HG03060 (cell line): ENCODE results near the gene ZFP57.
A peak's percentile ranks its signal among the peaks of the same experiment; 100 is the strongest.

ENCODE experiments used
- ATAC-seq: cut with Tn5 transposase; IDR thresholded peaks from one replicate; pipeline ENCODE4 v1.9.1; 2021; ENCODE audit warnings: low read depth, moderate number of reproducible peaks; ENCODE audit not compliant: unreplicated experiment

The ZFP57 gene

DNA sequence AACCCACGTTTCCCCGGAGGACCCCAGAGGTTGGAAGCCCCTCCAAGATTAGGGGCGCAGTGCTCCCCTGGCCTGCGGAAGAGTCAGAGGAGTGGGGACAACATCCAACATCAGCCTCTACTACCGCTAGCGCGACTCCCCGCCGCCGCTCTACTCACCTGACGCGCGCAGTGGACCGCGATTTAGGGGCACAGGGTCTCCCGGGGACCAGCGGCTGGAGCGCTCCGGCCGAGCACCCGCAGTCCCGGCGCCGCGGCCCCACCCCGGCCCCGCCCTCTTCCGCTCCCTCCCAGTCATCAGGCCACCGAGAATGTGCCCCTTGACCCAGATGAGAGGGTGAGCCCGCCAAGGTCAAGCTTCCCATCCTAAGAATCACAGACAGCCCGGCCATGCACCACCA lies at the start of gene ZFP57:
TSS of gene ZFP57 (minus strand) at position 249 of the 400 bp plus-strand sequence. CDS start 4,149 bp downstream, outside the sequence.
- no peak for ATAC-seq

DNA sequence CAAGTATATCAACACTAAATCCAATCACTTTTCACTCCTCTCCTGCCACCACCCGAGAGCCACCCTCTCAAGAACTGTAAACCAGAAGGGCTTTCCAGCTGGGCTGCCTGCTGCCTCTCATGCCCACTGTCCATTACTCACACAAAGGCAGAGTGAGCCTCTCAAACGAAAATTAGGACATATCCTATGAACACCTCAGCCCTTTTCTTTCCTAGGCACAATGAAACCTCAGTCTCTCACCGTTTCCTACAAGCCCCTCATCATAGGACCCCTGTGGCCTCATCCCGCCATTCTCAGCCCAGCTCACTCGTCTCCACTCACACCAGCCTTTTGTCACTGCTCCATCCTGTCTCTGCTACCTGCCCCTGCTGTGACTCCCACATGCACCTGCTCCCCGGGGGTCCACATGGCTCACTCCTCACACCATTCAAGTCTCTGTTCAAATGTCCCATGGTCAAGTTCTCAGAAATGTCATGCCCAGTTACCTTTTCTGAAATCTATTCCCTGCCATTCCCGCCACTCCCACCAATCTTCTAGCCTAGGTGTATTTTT lies 49.7 kb upstream of the ZFP57 start:
- no peak for ATAC-seq

DNA sequence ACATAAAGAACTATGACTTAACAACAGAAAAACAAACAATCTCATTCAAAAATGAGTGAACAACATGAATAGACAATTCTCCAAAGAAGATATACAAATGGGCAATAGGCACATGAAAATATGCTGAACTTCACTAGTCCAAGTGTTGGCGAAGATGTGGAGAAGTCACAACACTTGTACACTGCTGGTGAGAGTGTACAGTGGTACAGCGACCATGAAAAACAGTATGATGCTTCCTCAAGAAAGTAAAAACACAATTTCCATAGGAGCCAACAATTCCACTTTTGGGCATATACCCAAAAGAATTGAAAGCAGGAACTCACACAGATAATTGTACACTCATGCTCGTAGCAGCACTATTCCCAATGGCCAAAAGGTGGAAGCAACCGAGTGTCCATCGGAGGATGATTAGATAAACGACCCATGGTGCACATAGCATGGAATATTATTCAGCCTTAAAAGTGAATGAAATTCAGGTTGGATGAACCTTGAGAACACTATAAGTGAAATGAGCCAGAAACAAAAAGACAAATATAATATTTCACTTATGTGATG lies 48.9 kb upstream of the ZFP57 start:
- no peak for ATAC-seq

DNA sequence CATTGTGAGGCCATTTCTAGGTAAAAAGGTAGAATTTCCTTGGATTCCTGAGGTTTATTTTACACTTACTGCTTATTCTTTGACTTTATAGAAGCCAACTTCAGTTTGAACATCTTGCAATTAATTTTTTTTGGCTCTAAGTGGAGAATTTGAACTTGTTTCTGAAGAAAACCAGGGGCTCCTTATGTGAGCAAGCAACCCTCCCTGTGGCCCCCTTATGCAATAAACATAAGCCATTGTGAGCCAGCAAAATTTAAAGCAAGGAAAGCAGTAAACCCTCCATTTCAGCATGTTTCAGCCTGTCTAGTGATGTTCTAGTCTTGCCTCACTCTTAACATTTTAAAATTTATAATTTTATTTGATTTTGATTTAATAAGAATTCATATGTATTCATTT lies 47.9 kb upstream of the ZFP57 start:
- ATAC-seq: no peak

DNA sequence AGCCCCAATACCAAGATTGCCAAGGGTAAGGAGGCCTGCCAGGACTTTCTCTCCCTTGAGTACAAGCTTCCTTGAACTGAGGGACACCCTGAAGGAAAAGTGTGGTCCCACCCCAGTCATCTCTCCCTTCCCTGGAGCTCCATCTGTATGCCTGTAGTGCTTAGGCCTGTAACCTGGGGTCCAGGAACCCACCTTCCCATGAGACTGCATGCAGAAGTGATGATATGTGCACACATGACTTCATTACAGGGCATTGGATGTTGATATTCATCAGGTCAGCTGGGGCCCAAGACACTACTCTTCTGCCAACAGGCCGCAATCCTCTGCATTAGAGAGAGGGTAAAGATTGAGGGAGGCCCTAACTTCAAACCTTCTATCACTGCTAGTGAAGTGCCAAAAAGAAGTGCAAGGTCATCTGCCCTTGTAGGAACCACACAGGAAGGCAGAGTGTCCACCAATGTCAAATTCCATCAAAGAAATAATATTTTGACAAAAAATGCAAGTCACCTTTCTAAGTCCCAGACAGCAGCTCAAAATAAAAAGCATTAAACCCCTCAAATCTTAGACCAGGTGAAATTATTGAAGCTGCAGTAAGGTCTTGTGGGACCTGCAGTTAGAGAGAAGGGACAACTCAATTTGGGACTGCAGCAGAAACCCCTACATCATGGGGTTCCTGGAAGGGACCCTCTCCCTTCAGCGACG lies 47.4 kb upstream of the ZFP57 start:
- no peak for ATAC-seq

DNA sequence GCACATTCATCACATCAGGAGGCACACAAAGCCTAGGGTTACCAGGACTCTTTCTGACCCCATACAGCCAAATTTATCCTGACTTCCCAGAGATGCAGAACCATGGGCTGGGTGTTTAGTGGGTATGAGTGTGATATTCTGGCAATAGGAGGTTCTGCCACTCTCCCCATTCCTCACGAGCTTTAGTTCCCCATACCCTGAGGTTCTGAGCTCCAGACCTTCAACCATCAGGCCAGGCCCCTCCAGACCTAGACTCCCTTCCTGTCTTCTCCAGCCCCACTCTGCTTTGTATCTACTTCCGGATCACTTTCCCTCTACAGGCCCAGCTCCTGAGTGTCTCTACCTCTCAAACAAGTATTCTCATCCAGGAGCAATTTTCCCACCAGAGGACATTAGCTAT lies 46.7 kb upstream of the ZFP57 start:
- no peak for ATAC-seq

DNA sequence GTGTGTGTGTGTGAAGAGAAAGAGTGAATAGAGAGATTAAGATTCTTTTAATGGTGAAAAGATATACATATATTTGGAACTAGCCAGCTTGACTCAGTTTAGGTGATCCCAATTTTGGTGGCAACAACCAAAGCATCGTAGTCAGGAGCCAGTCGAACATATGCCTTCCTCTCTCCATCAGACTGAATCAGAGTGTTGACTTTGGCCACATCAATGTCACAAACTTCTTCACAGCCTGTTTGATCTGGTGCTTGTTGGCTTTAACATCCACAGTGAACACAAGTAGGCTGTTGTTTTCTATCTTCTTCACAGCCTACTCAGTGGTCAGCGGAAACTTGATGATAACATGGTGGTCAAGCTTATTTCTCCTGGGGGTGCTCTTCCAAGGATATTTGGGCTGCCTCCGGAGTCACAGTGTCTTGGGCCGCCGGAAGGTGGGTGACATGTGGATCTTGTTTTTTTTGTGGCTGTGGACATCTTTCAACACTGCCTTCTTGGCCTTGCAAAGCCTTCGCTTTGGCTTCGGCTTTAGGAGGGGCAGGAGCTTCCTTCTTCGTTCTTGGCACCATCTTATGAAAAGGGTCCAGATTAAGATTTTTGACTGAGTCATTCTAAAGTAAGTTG lies 45.7 kb upstream of the ZFP57 start:
- ATAC-seq: no peak

DNA sequence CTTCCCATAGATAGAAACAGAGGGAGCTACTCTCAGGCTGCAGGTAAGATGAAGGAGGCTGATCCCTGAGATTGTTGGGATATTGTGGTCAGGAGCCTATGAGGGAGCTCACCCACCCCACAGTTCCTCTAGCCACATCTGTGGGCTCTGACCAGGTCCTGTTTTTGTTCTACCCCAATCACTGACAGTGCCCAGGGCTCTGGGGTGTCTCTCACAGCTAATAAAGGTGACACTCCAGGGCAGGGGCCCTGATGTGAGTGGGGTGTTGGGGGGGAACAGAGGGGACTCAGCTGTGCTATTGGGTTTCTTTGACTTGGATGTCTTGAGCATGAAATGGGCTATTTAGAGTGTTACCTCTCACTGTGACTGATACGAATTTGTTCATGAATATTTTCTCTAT lies 45.0 kb upstream of the ZFP57 start:
- no peak for ATAC-seq

DNA sequence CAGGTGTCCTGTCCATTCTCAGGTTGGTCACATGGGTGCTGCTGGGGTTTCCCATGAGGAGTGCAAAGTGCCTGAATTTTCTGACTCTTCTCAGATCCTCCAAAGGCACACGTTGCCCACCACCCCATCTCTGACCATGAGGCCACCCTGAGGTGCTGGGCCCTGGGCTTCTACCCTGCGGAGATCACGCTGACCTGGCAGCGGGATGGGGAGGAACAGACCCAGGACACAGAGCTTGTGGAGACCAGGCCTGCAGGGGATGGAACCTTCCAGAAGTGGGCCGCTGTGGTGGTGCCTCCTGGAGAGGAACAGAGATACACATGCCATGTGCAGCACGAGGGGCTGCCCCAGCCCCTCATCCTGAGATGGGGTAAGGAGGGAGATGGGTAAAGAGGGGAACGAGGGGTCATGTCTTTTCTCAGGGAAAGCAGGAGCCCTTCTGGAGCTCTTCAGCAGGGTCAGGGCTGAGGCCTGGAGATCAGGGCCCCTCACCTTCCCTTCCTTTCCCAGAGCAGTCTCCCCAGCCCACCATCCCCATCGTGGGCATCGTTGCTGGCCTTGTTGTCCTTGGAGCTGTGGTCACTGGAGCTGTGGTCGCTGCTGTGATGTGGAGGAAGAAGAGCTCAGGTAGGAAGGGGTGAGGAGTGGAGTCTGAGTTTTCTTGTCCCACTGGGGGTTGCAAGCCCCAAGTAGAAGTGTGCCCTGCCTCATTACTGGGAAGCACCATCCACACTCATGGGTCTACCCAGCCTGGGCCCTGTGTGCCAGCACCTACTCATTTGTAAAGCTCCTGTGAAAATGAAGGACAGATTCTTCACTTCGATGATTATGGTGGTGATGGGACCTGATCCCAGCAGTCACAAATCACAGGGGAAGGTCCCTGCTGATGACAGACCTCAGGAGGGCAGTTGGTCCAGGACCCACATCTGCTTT lies 44.3 kb upstream of the ZFP57 start:
- no peak for ATAC-seq

DNA sequence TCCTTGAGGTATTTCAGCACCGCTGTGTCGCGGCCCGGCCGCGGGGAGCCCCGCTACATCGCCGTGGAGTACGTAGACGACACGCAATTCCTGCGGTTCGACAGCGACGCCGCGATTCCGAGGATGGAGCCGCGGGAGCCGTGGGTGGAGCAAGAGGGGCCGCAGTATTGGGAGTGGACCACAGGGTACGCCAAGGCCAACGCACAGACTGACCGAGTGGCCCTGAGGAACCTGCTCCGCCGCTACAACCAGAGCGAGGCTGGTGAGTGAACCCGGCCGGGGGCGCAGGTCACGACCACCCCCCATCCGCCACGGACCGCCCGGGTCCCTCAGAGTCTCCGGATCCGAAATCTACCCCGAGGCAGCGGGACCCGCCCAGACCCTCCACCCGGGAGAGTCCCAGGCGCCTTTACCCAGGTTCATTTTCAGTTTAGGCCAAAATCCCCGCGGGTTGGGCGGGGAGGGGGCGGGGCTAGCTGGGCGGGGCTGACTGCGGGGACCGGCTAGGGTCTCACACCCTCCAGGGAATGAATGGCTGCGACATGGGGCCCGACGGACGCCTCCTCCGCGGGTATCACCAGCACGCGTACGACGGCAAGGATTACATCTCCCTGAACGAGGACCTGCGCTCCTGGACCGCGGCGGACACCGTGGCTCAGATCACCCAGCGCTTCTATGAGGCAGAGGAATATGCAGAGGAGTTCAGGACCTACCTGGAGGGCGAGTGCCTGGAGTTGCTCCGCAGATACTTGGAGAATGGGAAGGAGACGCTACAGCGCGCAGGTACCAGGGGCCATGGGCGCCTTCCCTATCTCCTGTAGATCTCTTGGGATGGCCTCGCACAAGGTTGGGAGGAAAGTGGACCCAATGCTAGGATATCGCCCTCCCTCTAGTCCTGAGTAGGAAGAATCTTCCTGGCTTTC lies 43.0 kb upstream of the ZFP57 start:
- ATAC-seq: no peak

DNA sequence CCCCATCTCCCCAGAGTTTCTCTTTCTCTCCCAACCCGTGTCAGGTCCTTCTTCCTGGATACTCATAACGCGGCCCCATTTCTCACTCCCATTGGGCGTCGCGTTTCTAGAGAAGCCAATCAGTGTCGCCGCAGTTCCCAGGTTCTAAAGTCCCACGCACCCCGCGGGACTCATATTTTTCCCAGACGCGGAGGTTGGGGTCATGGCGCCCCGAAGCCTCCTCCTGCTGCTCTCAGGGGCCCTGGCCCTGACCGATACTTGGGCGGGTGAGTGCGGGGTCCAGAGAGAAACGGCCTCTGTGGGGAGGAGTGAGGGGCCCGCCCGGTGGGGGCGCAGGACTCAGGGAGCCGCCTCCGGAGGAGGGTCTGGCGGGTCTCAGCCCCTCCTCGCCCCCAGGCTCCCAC lies 42.3 kb upstream of the ZFP57 start, which contains the start of gene HLA-F:
TSS of gene HLA-F (plus strand) at position 173 of the 404 bp plus-strand sequence. CDS start at position 203, 30 bp downstream.
- peak; percentile 87 for ATAC-seq

DNA sequence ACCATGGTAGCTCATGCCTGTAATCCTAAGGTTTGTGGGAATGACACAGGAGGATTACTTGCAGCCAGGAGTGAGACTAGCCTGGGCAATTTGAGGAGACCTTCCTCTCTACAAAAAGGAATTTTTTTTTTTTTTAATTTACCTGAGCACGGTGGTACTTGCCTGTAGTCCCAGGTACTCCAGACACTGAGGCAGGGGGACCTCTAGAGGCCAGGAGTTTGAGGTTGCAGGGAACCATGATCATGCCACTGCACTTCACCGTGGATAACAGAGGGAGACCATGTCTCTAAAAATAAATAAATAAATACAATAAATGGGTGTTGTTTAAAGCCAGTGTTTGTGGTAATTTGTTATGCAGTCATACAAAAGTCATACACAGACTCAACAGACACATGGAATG lies 39.9 kb upstream of the ZFP57 start:
- no peak for ATAC-seq

DNA sequence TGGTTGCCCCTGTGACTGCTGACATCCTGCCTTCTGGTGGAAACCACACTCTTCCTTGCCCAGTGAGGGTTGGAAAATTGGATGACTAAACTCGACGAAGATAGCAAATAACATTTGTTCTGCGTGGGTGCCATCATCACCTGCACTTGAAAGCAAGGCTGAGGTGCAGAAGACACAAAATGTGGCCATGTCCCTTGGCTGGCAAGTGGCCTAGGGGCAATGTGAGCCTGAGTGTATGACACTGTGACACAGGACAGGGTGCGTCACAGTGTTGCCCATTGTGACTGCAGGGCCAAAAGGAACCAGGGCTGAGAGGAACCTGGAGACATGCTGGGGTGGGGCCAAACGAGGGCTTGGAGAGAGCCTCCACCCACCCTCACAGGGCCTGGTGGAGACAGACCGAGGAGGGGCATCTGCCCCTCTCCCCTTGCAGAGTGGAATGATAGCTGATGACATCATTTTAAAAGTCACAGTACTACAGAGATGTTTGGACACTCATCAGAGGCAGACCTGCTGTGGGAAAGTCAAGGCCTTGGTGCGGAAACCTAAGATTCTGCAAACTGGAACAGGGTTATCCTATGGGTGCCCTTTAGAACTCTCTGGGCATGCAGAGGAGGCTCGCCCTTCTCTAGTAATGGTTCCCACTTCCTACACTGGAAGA lies 29.5 kb upstream of the ZFP57 start:
- ATAC-seq: no peak

DNA sequence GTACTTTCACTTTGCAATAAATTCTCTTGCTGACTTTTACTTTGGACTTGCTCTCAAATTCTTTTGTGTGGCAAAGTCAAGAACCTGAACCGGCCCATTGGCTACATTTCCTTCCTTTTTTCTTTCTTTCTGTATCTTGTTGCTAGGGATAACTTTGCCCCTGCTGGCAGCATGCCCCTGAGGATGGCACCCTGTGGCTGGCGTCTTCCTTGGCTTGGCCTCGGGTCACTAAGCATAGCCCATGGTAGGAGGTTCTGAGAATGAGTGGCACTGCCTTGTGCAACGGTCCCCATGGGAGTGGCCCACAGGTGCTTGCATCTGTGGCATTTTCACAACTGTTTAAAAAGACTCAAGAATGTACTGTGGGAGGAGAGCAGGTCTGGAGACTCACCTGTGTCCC lies 28.2 kb upstream of the ZFP57 start:
- no peak for ATAC-seq

DNA sequence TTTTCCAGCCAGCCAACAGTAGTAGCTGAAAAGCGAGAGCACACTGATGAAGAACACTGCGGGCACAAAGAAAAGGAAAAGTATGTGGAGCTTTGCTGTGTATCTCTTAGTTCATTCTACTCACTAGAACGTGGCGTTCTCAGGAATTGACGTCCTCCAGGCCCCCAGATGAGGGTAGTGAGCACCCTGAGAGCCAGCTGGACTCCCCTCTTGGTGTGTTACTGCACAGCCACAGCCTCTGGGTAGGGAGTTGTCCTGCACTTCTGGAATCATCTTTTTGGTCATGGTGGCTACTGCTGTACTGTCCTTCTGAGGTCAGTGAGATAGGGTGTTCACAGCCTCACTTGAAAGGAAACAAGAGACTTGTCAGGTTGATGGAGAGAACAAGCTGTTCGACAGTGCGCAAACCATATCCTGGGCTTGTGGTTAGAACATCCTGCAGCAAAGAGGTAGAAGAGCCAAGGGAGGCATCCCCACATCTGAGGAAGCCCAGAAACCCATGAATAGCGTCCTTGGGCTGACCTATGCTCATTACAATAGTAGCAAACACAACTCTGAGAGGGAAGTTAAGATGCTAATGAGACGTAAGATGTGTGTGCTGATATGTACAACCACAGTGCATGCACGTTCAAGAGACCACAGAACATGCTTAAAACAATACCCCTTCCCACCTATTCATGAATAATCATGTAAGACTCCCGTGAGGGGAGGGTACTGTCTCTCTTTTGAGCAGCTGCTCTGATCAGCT lies 27.7 kb upstream of the ZFP57 start:
- no peak for ATAC-seq

DNA sequence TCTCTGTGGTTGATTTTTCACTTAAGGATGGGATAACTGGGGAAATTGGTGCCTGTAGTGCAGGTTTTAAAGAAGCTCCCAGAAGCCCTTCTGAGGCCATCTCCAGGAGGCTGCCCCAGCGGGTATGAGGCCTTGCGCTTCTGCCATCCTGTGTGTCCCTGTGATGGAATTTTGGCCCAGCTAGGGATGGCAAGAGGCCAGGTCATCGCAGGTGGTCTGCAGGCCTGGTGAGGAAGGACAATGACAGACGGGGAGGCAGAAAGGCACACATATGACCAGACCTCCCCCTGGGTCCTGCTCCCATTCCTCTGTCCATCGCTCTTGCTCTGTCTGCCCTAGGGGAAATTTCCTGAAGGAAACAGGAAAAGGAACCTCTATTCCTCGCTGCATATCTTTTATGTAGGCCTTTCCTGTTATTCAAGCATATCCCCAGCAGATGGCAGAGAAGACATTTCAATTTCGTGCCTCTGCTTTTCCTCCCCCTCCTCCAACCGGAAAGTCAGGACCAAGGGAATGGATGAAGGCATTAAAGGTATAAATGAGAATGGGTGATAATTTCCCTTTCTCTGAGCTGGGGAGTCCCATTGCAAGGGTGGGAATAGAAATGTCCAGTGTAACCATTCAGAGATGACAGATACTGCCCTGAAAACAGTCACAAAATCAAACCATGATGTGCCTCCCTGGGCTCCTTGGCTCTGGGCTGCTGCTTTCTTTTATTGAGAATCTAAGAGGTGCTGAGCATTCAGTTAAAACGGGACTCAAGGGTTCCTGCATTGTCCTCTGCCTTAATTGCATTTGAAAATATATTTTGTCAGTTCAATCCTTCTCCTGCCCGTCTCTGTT lies 24.7 kb upstream of the ZFP57 start:
- no peak for ATAC-seq

DNA sequence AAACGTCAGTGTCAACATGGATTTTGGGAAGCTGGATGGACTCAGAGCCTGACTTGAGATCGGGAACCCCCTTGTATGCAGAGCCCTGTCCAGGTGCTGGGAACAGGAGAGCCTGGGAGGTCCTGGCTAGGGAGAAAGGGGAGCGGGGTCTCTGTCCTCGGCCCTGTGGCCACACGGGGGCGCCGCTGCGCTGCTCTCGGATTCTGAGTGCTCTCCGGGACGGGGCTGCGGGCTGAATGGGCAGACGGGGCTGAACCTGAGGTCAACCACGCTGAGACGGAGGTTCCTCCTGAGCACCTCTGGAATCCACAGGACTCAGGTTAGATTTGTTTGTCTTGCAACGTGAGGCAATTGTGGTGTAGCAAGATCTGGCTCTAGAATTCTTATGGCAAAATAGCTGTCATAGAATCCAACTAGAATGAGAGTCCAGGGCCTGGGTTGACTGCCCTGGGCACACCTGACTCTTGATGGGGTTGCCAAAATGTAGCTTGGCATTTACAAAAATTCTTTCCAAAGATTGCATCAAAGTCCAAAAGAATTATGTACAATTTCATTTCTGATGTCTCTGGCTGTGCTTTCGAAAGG lies 21.7 kb upstream of the ZFP57 start:
- no peak for ATAC-seq
